ENCODE measurements around the gene MEAF6. TPM values are rescaled to one million over a fixed set of nuclear protein-coding genes. Genes with fewer than 3 reads are reported as not detected.

Gene MEAF6
- total and polyA plus RNA-seq, 2 of the 8 experiments (the other 6 are each of a cell fraction or from before 2014, with no cell fraction given) = 23.0 to 38.8 TPM

DNA sequence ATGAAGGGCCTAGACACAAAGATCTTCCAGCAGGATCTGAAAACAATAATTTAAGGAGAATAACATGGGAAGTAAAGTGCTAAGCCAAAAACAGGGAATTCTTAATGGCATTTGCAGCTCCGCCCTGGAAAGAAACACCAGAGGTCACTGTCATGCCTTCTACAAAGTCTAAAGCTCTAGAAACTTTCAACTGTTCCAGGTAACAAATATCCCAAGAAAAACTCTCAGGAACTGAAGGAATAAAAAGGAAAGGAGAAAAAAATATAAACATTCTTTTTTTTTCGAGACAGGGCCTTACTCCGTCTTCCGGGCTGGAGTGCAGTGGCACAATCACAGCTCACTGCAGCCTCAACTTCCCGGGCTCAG lies 27.0 kb downstream of the MEAF6 start (continued):
- TF ChIP-seq HDAC2 (IDR thresholded peaks at IDR 0.05; ENCODE audit: borderline replicate concordance in 1 of 2, low read depth in 2 of 2, low read length in 2 of 2) (no peak), ZNF274 (IDR thresholded peaks at IDR 0.05; ENCODE audit: borderline replicate concordance, extremely low read depth, low read length) (no peak), HDAC6 (IDR thresholded peaks at IDR 0.05; ENCODE audit: low read depth, low read length) (no peak), SIX5 (IDR thresholded peaks at IDR 0.05; ENCODE audit: low read depth, low read length) (no peak), POLR2AphosphoS5 (IDR thresholded peaks at IDR 0.05; ENCODE audit: low read depth, low read length) (no peak), PHF8 (conservative IDR thresholded peaks at IDR 0.05; ENCODE audit: low read depth, low read length) (no peak)
